GM21528 (cell line): ENCODE results near the gene ZNF566.

ENCODE experiments used
- ATAC-seq: cut with Tn5 transposase; IDR thresholded peaks from one replicate; pipeline ENCODE4 v1.9.1; 2021; ENCODE audit warnings: mild to moderate bottlenecking, moderate library complexity; ENCODE audit not compliant: unreplicated experiment, low FRiP score

The ZNF566 gene

GRCh38 chr19:36449059-36449670 is 40.2 kb downstream of the ZNF566 start:
- ATAC-seq: no peak

- ATAC-seq: no peak
These were observed 48.0 kb downstream of the ZNF566 start for GRCh38 chr19:36441339-36441738.

GRCh38 chr19:36436531-36436930 is 52.8 kb downstream of the ZNF566 start:
- ATAC-seq: no peak

- no peak for ATAC-seq
These were observed 65.4 kb downstream of the ZNF566 start for GRCh38 chr19:36423925-36424324.

- no peak for ATAC-seq
These were observed 67.4 kb downstream of the ZNF566 start for GRCh38 chr19:36421749-36422481.

- ATAC-seq: no peak
These were observed 68.2 kb downstream of the ZNF566 start for GRCh38 chr19:36420961-36421748.

GRCh38 chr19:36418287-36419001 is 70.9 kb downstream of the ZNF566 start, which contains the start of gene ZFP82:
Gene ZFP82 (minus strand): TSS chr19:36418644. CDS start chr19:36409789, 8,855 bp downstream.
- peak; percentile 83 for ATAC-seq

GRCh38 chr19:36417752-36418286 is 71.5 kb downstream of the ZNF566 start:
- peak; percentile 31 for ATAC-seq

- no peak for ATAC-seq
These were observed 79.5 kb downstream of the ZNF566 start for GRCh38 chr19:36409841-36410240.

GRCh38 chr19:36408101-36408500 is 81.3 kb downstream of the ZNF566 start:
- ATAC-seq: no peak

GRCh38 chr19:36404498-36404897 is 84.9 kb downstream of the ZNF566 start:
- ATAC-seq: no peak

- no peak for ATAC-seq
These were observed 87.9 kb downstream of the ZNF566 start for GRCh38 chr19:36401475-36401874.

- ATAC-seq: no peak
These were observed 90.8 kb downstream of the ZNF566 start for GRCh38 chr19:36398571-36398970.
